Measurements from ENCODE around the gene TFDP1. TPM values are rescaled to one million over a fixed set of nuclear protein-coding genes. Genes with fewer than 3 reads are reported as not detected.

TFDP1 gene
- total RNA-seq, 1 donor from 2014 or later, result 49.4 TPM

DNA sequence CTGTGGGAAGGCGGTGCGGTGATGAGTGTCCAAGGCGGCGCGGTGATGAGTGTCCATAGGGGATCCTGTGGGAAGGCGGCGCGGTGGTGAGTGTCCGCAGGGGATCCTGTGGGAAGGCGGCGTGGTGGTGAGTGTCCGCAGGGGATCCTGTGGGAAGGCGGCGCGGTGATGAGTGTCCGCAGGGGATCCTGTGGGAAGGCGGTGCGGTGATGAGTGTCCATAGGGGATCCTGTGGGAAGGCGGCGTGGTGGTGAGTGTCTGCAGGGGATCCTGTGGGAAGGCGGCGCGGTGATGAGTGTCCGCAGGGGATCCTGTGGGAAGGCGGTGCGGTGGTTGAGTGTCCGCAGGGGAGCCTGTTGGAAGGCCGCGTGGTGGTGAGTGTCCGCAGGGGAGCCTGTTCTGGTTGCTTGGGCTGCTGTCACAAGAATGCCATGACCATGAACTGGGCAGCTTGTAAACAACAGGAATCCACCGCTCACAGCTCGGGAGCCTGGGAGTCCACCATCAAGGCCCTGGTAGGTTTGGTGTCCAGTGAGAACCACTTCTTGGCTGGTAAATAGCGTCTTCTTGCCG lies 21.4 kb downstream of the TFDP1 start:
- TF ChIP-seq EZH2 (IDR thresholded peaks at IDR 0.05; ENCODE audit: insufficient read depth, low read length), result no peak
- TF ChIP-seq, protein P1, sequence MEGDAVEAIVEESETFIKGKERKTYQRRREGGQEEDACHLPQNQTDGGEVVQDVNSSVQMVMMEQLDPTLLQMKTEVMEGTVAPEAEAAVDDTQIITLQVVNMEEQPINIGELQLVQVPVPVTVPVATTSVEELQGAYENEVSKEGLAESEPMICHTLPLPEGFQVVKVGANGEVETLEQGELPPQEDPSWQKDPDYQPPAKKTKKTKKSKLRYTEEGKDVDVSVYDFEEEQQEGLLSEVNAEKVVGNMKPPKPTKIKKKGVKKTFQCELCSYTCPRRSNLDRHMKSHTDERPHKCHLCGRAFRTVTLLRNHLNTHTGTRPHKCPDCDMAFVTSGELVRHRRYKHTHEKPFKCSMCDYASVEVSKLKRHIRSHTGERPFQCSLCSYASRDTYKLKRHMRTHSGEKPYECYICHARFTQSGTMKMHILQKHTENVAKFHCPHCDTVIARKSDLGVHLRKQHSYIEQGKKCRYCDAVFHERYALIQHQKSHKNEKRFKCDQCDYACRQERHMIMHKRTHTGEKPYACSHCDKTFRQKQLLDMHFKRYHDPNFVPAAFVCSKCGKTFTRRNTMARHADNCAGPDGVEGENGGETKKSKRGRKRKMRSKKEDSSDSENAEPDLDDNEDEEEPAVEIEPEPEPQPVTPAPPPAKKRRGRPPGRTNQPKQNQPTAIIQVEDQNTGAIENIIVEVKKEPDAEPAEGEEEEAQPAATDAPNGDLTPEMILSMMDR (IDR thresholded peaks at IDR 0.05; ENCODE audit: insufficient read depth, low read depth, low read length), result no peak
- H3K36me3 Mint-ChIP-seq (ENCODE audit: low read depth, unreplicated experiment), result peaks cover 16% of the 10 kb centered on the region
- H3K9me3 Mint-ChIP-seq (ENCODE audit: unreplicated experiment), result peaks cover 4% of the 10 kb centered on the region
- no peak overlapping the region for H3K4me2 ChIP-seq (ENCODE audit: low read length)
- H3K27me3 ChIP-seq (ENCODE audit: insufficient read depth, low read length), result no peaks in the 10 kb centered on the region
- no peak overlapping the region for H3K27ac Mint-ChIP-seq (ENCODE audit: unreplicated experiment)
- H3K79me2 ChIP-seq (ENCODE audit: insufficient read depth, low read length), result peaks cover 99% of the 10 kb centered on the region
- no peak for FAIRE-seq
- peaks cover 2% of the 10 kb centered on the region for H3K36me3 ChIP-seq (ENCODE audit: insufficient read depth, low read length)
- H3K27ac ChIP-seq (ENCODE audit: low read depth, low read length), result no peak overlapping the region
- H2AFZ ChIP-seq (ENCODE audit: low read depth, low read length), result no peak overlapping the region
- no peak for DNase-seq (ENCODE audit: low read depth)
- peaks cover 99% of the 10 kb centered on the region for H4K20me1 ChIP-seq (ENCODE audit: insufficient read depth, low read length)
- H3K27me3 Mint-ChIP-seq (ENCODE audit: low read depth, unreplicated experiment), result no peaks in the 10 kb centered on the region
- no peak overlapping the region for H3K9ac ChIP-seq (ENCODE audit: low read length)
- H3K4me3 Mint-ChIP-seq (ENCODE audit: unreplicated experiment), result no peak overlapping the region
- H3K4me1 Mint-ChIP-seq (ENCODE audit: low read depth, unreplicated experiment), result peaks cover 3% of the 10 kb centered on the region
- no peaks in the 10 kb centered on the region for H3K9me3 ChIP-seq (ENCODE audit: insufficient read depth, low read depth, low read length)
- no peak overlapping the region for H3K4me3 ChIP-seq (ENCODE audit: insufficient read depth, low read depth, low read length)
- H3K4me1 ChIP-seq (ENCODE audit: insufficient read depth, low read length), result no peaks in the 10 kb centered on the region

- Histone ChIP-seq H3K4me3 (ENCODE audit: insufficient read depth, low read depth, low read length) (no peak overlapping the region), H3K9me3 (ENCODE audit: insufficient read depth, low read depth, low read length) (no peaks in the 10 kb centered on the region), H3K27ac (ENCODE audit: low read depth, low read length) (no peak overlapping the region), H3K4me1 (ENCODE audit: insufficient read depth, low read length) (no peaks in the 10 kb centered on the region), H3K36me3 (ENCODE audit: insufficient read depth, low read length) (peaks cover 7% of the 10 kb centered on the region), H3K4me2 (ENCODE audit: low read length) (no peak overlapping the region), H3K79me2 (ENCODE audit: insufficient read depth, low read length) (peaks cover 99% of the 10 kb centered on the region), H4K20me1 (ENCODE audit: insufficient read depth, low read length) (peaks cover 95% of the 10 kb centered on the region), H3K9ac (ENCODE audit: low read length) (no peak overlapping the region), H2AFZ (ENCODE audit: low read depth, low read length) (no peak overlapping the region), H3K27me3 (ENCODE audit: insufficient read depth, low read length) (no peaks in the 10 kb centered on the region)
- peaks cover 3% of the 10 kb centered on the region for H3K4me1 Mint-ChIP-seq (ENCODE audit: low read depth, unreplicated experiment)
- TF ChIP-seq, protein P1 (IDR thresholded peaks at IDR 0.05; ENCODE audit: insufficient read depth, low read depth, low read length), result no peak
- TF ChIP-seq EZH2 (IDR thresholded peaks at IDR 0.05; ENCODE audit: insufficient read depth, low read length), result no peak
- DNase-seq (ENCODE audit: low read depth), result no peak
- peaks cover 21% of the 10 kb centered on the region for H3K36me3 Mint-ChIP-seq (ENCODE audit: low read depth, unreplicated experiment)
- no peak overlapping the region for H3K4me3 Mint-ChIP-seq (ENCODE audit: unreplicated experiment)
- no peaks in the 10 kb centered on the region for H3K27me3 Mint-ChIP-seq (ENCODE audit: low read depth, unreplicated experiment)
- FAIRE-seq, result no peak
- no peak overlapping the region for H3K27ac Mint-ChIP-seq (ENCODE audit: unreplicated experiment)
- peaks cover 4% of the 10 kb centered on the region for H3K9me3 Mint-ChIP-seq (ENCODE audit: unreplicated experiment)
Measured at GRCh38 chr13:113607056-113607888, 22.7 kb downstream of the TFDP1 start.

Data from astrocyte (in vitro differentiated cells and primary cell).